ENCODE results near the gene EVC2. TPM values are rescaled to one million over a fixed set of nuclear protein-coding genes. Genes with fewer than 3 reads are reported as not detected.

The EVC2 gene
- total and polyA plus RNA-seq, 2 donors (not counting 1 experiment from before 2014, with no cell fraction given), result 1.1 TPM; not detected in 1

- POLR2A ChIA-PET, result no interaction called here
- CTCF ChIA-PET, result no interaction called here
- Mint-ChIP-seq H3K27me3 (no peaks in the 10 kb centered on the region), H3K9me3 (ENCODE audit: insufficient read depth) (no peaks in the 10 kb centered on the region), H3K27ac (no peak overlapping the region), H3K4me1 (no peaks in the 10 kb centered on the region), H3K4me3 (no peak overlapping the region)
- Histone ChIP-seq H3K27ac (ENCODE audit: low read length in 2 of 2) (no peak overlapping the region), H3K79me2 (ENCODE audit: control insufficient read depth, insufficient read depth, low read length) (no peaks in the 10 kb centered on the region), H3K4me2 (replicated peaks; ENCODE audit: low read depth, low read length, poor library complexity, severe bottlenecking) (no peak overlapping the region), H3K36me3 (replicated peaks in 1 of 2; ENCODE audit: control extremely low read depth in 1 of 2, control insufficient read depth in 1 of 2, extremely low read depth in 1 of 2, insufficient read depth in 2 of 2, low read length in 1 of 2) (no peaks in the 10 kb centered on the region), H4K20me1 (ENCODE audit: control insufficient read depth, insufficient read depth, low read length, poor library complexity, severe bottlenecking) (no peaks in the 10 kb centered on the region), H3K4me1 (ENCODE audit: control insufficient read depth in 2 of 2, insufficient read depth in 2 of 2, low read length in 2 of 2) (no peaks in the 10 kb centered on the region), H3K9me3 (ENCODE audit: control extremely low read depth in 1 of 3, control insufficient read depth in 2 of 3, insufficient read depth in 1 of 3, low read length in 2 of 3) (peaks cover 0 to 2% (median 0%) of the 10 kb centered on the region in 3 donors), H3K4me3 (ENCODE audit: control extremely low read depth in 1 of 5, extremely low read depth in 1 of 5, insufficient read depth in 1 of 5, low read depth in 2 of 5, low read length in 4 of 5) (no peak overlapping the region), H3K9ac (ENCODE audit: low read length) (no peak overlapping the region), H3K27me3 (replicated peaks in 1 of 4; ENCODE audit: control extremely low read depth in 1 of 4, control insufficient read depth in 3 of 4, insufficient read depth in 4 of 4, low read length in 3 of 4) (peaks cover 0 to 4% (median 0%) of the 10 kb centered on the region in 4 experiments), H2AFZ (ENCODE audit: insufficient read depth, low read depth, low read length, poor library complexity, severe bottlenecking) (no peak overlapping the region)
- WGBS (ENCODE audit: insufficient coverage), result no CpG with 5 or more reads among the region's 5 CpGs
- DNase-seq (no peak), ATAC-seq (ENCODE audit: low read depth) (no peak)
- no peak for TF ChIP-seq EZH2 (IDR thresholded peaks at IDR 0.05; ENCODE audit: borderline replicate concordance, insufficient read depth, low read depth, low read length, poor library complexity, severe bottlenecking)
- TF ChIP-seq CTCF (IDR thresholded peaks at IDR 0.05), result no peak
- intact Hi-C loops (cut with micrococcal nuclease), result no loop called here
Observed at GRCh38 chr4:5721923-5722322, 13.6 kb upstream of the EVC2 start.

GRCh38 chr4:5720980-5721379, 12.6 kb upstream of the EVC2 start:
- intact Hi-C loops (cut with micrococcal nuclease), result no loop called here
- H3K4me3 ChIP-seq (ENCODE audit: control extremely low read depth in 1 of 5, extremely low read depth in 1 of 5, insufficient read depth in 1 of 5, low read depth in 2 of 5, low read length in 4 of 5), result no peak overlapping the region
- H2AFZ ChIP-seq (ENCODE audit: insufficient read depth, low read depth, low read length, poor library complexity, severe bottlenecking), result no peak overlapping the region
- H3K4me1 Mint-ChIP-seq, result no peaks in the 10 kb centered on the region
- no peaks in the 10 kb centered on the region for H3K79me2 ChIP-seq (ENCODE audit: control insufficient read depth, insufficient read depth, low read length)
- no peak overlapping the region for H3K27ac ChIP-seq (ENCODE audit: low read length in 2 of 2)
- no peak overlapping the region for H3K4me3 Mint-ChIP-seq
- ChIA-PET POLR2A (no interaction called here), CTCF (no interaction called here)
- ATAC-seq (ENCODE audit: low read depth) (no peak), DNase-seq (no peak)
- no peaks in the 10 kb centered on the region for H4K20me1 ChIP-seq (ENCODE audit: control insufficient read depth, insufficient read depth, low read length, poor library complexity, severe bottlenecking)
- H3K36me3 ChIP-seq (replicated peaks in 1 of 2; ENCODE audit: control extremely low read depth in 1 of 2, control insufficient read depth in 1 of 2, extremely low read depth in 1 of 2, insufficient read depth in 2 of 2, low read length in 1 of 2), result no peaks in the 10 kb centered on the region
- no peaks in the 10 kb centered on the region for H3K27me3 Mint-ChIP-seq
- no peak overlapping the region for H3K27ac Mint-ChIP-seq
- WGBS (ENCODE audit: insufficient coverage), result 71% methylated on average over 2 of the region's 3 CpGs
- H3K9me3 Mint-ChIP-seq (ENCODE audit: insufficient read depth), result peaks cover 2% of the 10 kb centered on the region
- peaks cover 0 to 3% (median 0%) of the 10 kb centered on the region in 3 donors for H3K9me3 ChIP-seq (ENCODE audit: control extremely low read depth in 1 of 3, control insufficient read depth in 2 of 3, insufficient read depth in 1 of 3, low read length in 2 of 3)
- no peak overlapping the region for H3K4me2 ChIP-seq (replicated peaks; ENCODE audit: low read depth, low read length, poor library complexity, severe bottlenecking)
- H3K27me3 ChIP-seq (replicated peaks in 1 of 4; ENCODE audit: control extremely low read depth in 1 of 4, control insufficient read depth in 3 of 4, insufficient read depth in 4 of 4, low read length in 3 of 4), result peaks cover 0 to 4% (median 0%) of the 10 kb centered on the region in 4 experiments
- no peak for TF ChIP-seq EZH2 (IDR thresholded peaks at IDR 0.05; ENCODE audit: borderline replicate concordance, insufficient read depth, low read depth, low read length, poor library complexity, severe bottlenecking)
- TF ChIP-seq CTCF (IDR thresholded peaks at IDR 0.05), result no peak
- H3K9ac ChIP-seq (ENCODE audit: low read length), result no peak overlapping the region
- H3K4me1 ChIP-seq (ENCODE audit: control insufficient read depth in 2 of 2, insufficient read depth in 2 of 2, low read length in 2 of 2), result no peaks in the 10 kb centered on the region
